LNCAP (cell line): ENCODE data around the gene USP32.

Source experiments
- CTCF ChIP-seq: fragments of 450-650 bp; IDR thresholded peaks from 2 replicates; pipeline ENCODE4 v1.5.1; 2017; ENCODE audit warnings: mild to moderate bottlenecking

The USP32 gene

GRCh38 chr17:60333628-60334031 is 58.3 kb downstream of the USP32 start:
- no peak for TF ChIP-seq CTCF

GRCh38 chr17:60332574-60332973 is 59.4 kb downstream of the USP32 start:
- no peak for TF ChIP-seq CTCF

GRCh38 chr17:60330731-60331130 is 61.2 kb downstream of the USP32 start:
- TF ChIP-seq CTCF = no peak

- no peak for TF ChIP-seq CTCF
These were observed 63.3 kb downstream of the USP32 start for GRCh38 chr17:60328679-60329078.

GRCh38 chr17:60327901-60328273 is 64.0 kb downstream of the USP32 start:
- TF ChIP-seq CTCF = no peak

GRCh38 chr17:60327134-60327900 is 64.6 kb downstream of the USP32 start:
- no peak for TF ChIP-seq CTCF

GRCh38 chr17:60326702-60327101 is 65.2 kb downstream of the USP32 start:
- TF ChIP-seq CTCF = no peak
